ENCODE measurements around the gene NOX3. TPM values are rescaled to one million over a fixed set of nuclear protein-coding genes. Genes with fewer than 3 reads are reported as not detected.
"Not testable (repeated sequence)": the region's sequence is repeated elsewhere in the genome, so short reads cannot be mapped to it uniquely, and the experiment has no call there.

Gene NOX3
- total RNA-seq, 1 donor from 2014 or later, result not detected

- no peak overlapping the region for H3K27ac Mint-ChIP-seq
- H3K4me3 Mint-ChIP-seq, result no peak overlapping the region
- peaks cover 3% of the 10 kb centered on the region for H3K9me3 Mint-ChIP-seq
- intact Hi-C loops (cut with micrococcal nuclease), result no loop called here
- H3K4me1 Mint-ChIP-seq (ENCODE audit: low read depth), result no peaks in the 10 kb centered on the region
- H3K36me3 Mint-ChIP-seq (ENCODE audit: low read depth), result no peaks in the 10 kb centered on the region
- no peak for DNase-seq (ENCODE audit: low spot score)
- no peaks in the 10 kb centered on the region for H3K27me3 Mint-ChIP-seq (ENCODE audit: insufficient read depth)
Observed at GRCh38 chr6:155381673-155382337, 73.8 kb downstream of the NOX3 start.

- Mint-ChIP-seq H3K4me1 (ENCODE audit: low read depth) (no peaks in the 10 kb centered on the region), H3K9me3 (no peaks in the 10 kb centered on the region), H3K27me3 (ENCODE audit: insufficient read depth) (no peaks in the 10 kb centered on the region), H3K27ac (no peak overlapping the region), H3K36me3 (ENCODE audit: low read depth) (no peaks in the 10 kb centered on the region), H3K4me3 (no peak overlapping the region)
- intact Hi-C loops (cut with micrococcal nuclease), result no loop called here
- no peak for DNase-seq (ENCODE audit: low spot score)
Observed at GRCh38 chr6:155380666-155381332, 74.8 kb downstream of the NOX3 start.

GRCh38 chr6:155378724-155379123 is 76.9 kb downstream of the NOX3 start:
- Mint-ChIP-seq H3K36me3 (ENCODE audit: low read depth) (no peaks in the 10 kb centered on the region), H3K27me3 (ENCODE audit: insufficient read depth) (no peaks in the 10 kb centered on the region), H3K4me1 (ENCODE audit: low read depth) (no peaks in the 10 kb centered on the region), H3K27ac (no peak overlapping the region), H3K4me3 (no peak overlapping the region), H3K9me3 (no peaks in the 10 kb centered on the region)
- DNase-seq (ENCODE audit: low spot score), result no peak
- intact Hi-C loops (cut with micrococcal nuclease), result no loop called here

- no peak overlapping the region for H3K4me3 Mint-ChIP-seq
- intact Hi-C loops (cut with micrococcal nuclease), result no loop called here
Observed at GRCh38 chr6:155378276-155378675, 77.4 kb downstream of the NOX3 start.

GRCh38 chr6:155377061-155377460 is 78.6 kb downstream of the NOX3 start:
- H3K4me3 Mint-ChIP-seq, result no peak overlapping the region
- H3K36me3 Mint-ChIP-seq (ENCODE audit: low read depth), result no peaks in the 10 kb centered on the region
- intact Hi-C loops (cut with micrococcal nuclease), result no loop called here
- no peaks in the 10 kb centered on the region for H3K9me3 Mint-ChIP-seq
- no peaks in the 10 kb centered on the region for H3K4me1 Mint-ChIP-seq (ENCODE audit: low read depth)
- DNase-seq (ENCODE audit: low spot score), result no peak
- H3K27ac Mint-ChIP-seq, result no peak overlapping the region
- H3K27me3 Mint-ChIP-seq (ENCODE audit: insufficient read depth), result no peaks in the 10 kb centered on the region

More at GRCh38 chr6:155378276-155378675, 77.4 kb downstream of the NOX3 start:
- Mint-ChIP-seq H3K4me1 (ENCODE audit: low read depth) (no peaks in the 10 kb centered on the region), H3K27me3 (ENCODE audit: insufficient read depth) (no peaks in the 10 kb centered on the region), H3K9me3 (no peaks in the 10 kb centered on the region), H3K36me3 (ENCODE audit: low read depth) (no peaks in the 10 kb centered on the region), H3K27ac (no peak overlapping the region)
- DNase-seq (ENCODE audit: low spot score), result no peak

GRCh38 chr6:155375801-155376200 is 79.8 kb downstream of the NOX3 start:
- no peaks in the 10 kb centered on the region for H3K9me3 Mint-ChIP-seq
- H3K27me3 Mint-ChIP-seq (ENCODE audit: insufficient read depth), result peaks cover 3% of the 10 kb centered on the region
- no peak overlapping the region for H3K27ac Mint-ChIP-seq
- no peaks in the 10 kb centered on the region for H3K36me3 Mint-ChIP-seq (ENCODE audit: low read depth)
- no peaks in the 10 kb centered on the region for H3K4me1 Mint-ChIP-seq (ENCODE audit: low read depth)
- no peak for DNase-seq (ENCODE audit: low spot score)
- intact Hi-C loops (cut with micrococcal nuclease), result no loop called here
- no peak overlapping the region for H3K4me3 Mint-ChIP-seq

GRCh38 chr6:155374681-155375080 is 81.0 kb downstream of the NOX3 start:
- Mint-ChIP-seq H3K9me3 (no peaks in the 10 kb centered on the region), H3K36me3 (ENCODE audit: low read depth) (no peaks in the 10 kb centered on the region), H3K4me3 (no peak overlapping the region), H3K27ac (no peak overlapping the region), H3K4me1 (ENCODE audit: low read depth) (no peaks in the 10 kb centered on the region), H3K27me3 (ENCODE audit: insufficient read depth) (peaks cover 3% of the 10 kb centered on the region)
- DNase-seq (ENCODE audit: low spot score), result no peak
- intact Hi-C loops (cut with micrococcal nuclease), result no loop called here

GRCh38 chr6:155373276-155373675 is 82.4 kb downstream of the NOX3 start:
- Mint-ChIP-seq H3K27ac (no peak overlapping the region), H3K9me3 (no peaks in the 10 kb centered on the region), H3K36me3 (ENCODE audit: low read depth) (no peaks in the 10 kb centered on the region), H3K27me3 (ENCODE audit: insufficient read depth) (peaks cover 3% of the 10 kb centered on the region), H3K4me1 (ENCODE audit: low read depth) (no peaks in the 10 kb centered on the region), H3K4me3 (no peak overlapping the region)
- intact Hi-C loops (cut with micrococcal nuclease), result no loop called here
- no peak for DNase-seq (ENCODE audit: low spot score)

GRCh38 chr6:155372256-155372655 is 83.4 kb downstream of the NOX3 start:
- H3K4me3 Mint-ChIP-seq, result no peak overlapping the region
- no peak overlapping the region for H3K27ac Mint-ChIP-seq
- H3K36me3 Mint-ChIP-seq (ENCODE audit: low read depth), result no peaks in the 10 kb centered on the region
- H3K27me3 Mint-ChIP-seq (ENCODE audit: insufficient read depth), result peaks cover 3% of the 10 kb centered on the region
- intact Hi-C loops (cut with micrococcal nuclease), result no loop called here
- no peak for DNase-seq (ENCODE audit: low spot score)
- no peaks in the 10 kb centered on the region for H3K9me3 Mint-ChIP-seq
- H3K4me1 Mint-ChIP-seq (ENCODE audit: low read depth), result no peaks in the 10 kb centered on the region

- Mint-ChIP-seq H3K27ac (no peak overlapping the region), H3K36me3 (ENCODE audit: low read depth) (peaks cover 2% of the 10 kb centered on the region), H3K4me1 (ENCODE audit: low read depth) (no peaks in the 10 kb centered on the region), H3K27me3 (ENCODE audit: insufficient read depth) (peaks cover 3% of the 10 kb centered on the region), H3K9me3 (no peaks in the 10 kb centered on the region), H3K4me3 (no peak overlapping the region)
- intact Hi-C loops (cut with micrococcal nuclease), result no loop called here
- DNase-seq (ENCODE audit: low spot score), result no peak
Observed at GRCh38 chr6:155371230-155371629, 84.4 kb downstream of the NOX3 start.

- Mint-ChIP-seq H3K36me3 (ENCODE audit: low read depth) (peaks cover 2% of the 10 kb centered on the region), H3K4me1 (ENCODE audit: low read depth) (no peaks in the 10 kb centered on the region), H3K9me3 (peaks cover 5% of the 10 kb centered on the region), H3K27ac (no peak overlapping the region), H3K27me3 (ENCODE audit: insufficient read depth) (no peaks in the 10 kb centered on the region), H3K4me3 (no peak overlapping the region)
- no peak for DNase-seq (ENCODE audit: low spot score)
- intact Hi-C loops (cut with micrococcal nuclease), result no loop called here
Observed at GRCh38 chr6:155366325-155366724, 89.3 kb downstream of the NOX3 start.

GRCh38 chr6:155364844-155365437 is 90.7 kb downstream of the NOX3 start:
- H3K27me3 Mint-ChIP-seq (ENCODE audit: insufficient read depth), result no peaks in the 10 kb centered on the region
- peaks cover 2% of the 10 kb centered on the region for H3K36me3 Mint-ChIP-seq (ENCODE audit: low read depth)
- no peak overlapping the region for H3K4me3 Mint-ChIP-seq
- H3K4me1 Mint-ChIP-seq (ENCODE audit: low read depth), result no peaks in the 10 kb centered on the region
- H3K27ac Mint-ChIP-seq, result no peak overlapping the region
- no peak for DNase-seq (ENCODE audit: low spot score)
- intact Hi-C loops (cut with micrococcal nuclease), result no loop called here
- peaks cover 5% of the 10 kb centered on the region for H3K9me3 Mint-ChIP-seq

GRCh38 chr6:155364021-155364420 is 91.6 kb downstream of the NOX3 start:
- intact Hi-C loops (cut with micrococcal nuclease); H3K36me3 Mint-ChIP-seq (ENCODE audit: low read depth); H3K27ac Mint-ChIP-seq; H3K27me3 Mint-ChIP-seq (ENCODE audit: insufficient read depth); H3K9me3 Mint-ChIP-seq; H3K4me1 Mint-ChIP-seq (ENCODE audit: low read depth); DNase-seq (ENCODE audit: low spot score); H3K4me3 Mint-ChIP-seq: not testable (repeated sequence)

Data from activated T-helper 1 cell treated with anti-CD3 and anti-CD28 coated beads, Interleukin-12 subunit alpha, Interleukin-12 subunit beta, Interleukin-2, Interleukin-4 antibody, amounts not matched to agents 30 ng/mL and 10 ng/mL and 1 ng/mL, durations not matched to agents 14 hours and 24 hours and 36 hours (primary cell).